Esophagus squamous epithelium (tissue), 5 donors: Measurements from ENCODE around the gene PDZD7. TPM values are rescaled to one million over a fixed set of nuclear protein-coding genes. Genes with fewer than 3 reads are reported as not detected.

ENCODE experiments used
- DNase-seq: peaks from one replicate; lab custom pipeline; 2025; lab: John Stamatoyannopoulos, UW
- H3K27ac ChIP-seq, 4 donors: fragments of 200-600 bp; sonication (generic); one replicate each; pipeline ENCODE4 v1.5.1; 2016 to 2019; ENCODE audit warnings: mild to moderate bottlenecking in 1 of 4
- H3K27me3 ChIP-seq, 4 donors: fragments of 200-600 bp; sonication (generic); 1 replicate in 3 of 4; 2 replicates in 1 of 4; pipeline versions ENCODE4 v1.5.1 to v1.6.0; 2017 to 2021; ENCODE audit warnings: antibody characterized with exemption in 1 of 4
- H3K36me3 ChIP-seq, 3 donors: fragments of 200-600 bp; sonication (generic); one replicate each; pipeline ENCODE4 v1.5.1; 2016 to 2019
- H3K4me1 ChIP-seq, 3 donors: fragments of 200-600 bp; sonication (generic); one replicate each; pipeline ENCODE4 v1.5.1; 2017 to 2019
- H3K4me3 ChIP-seq, 4 donors: fragments of 200-600 bp; sonication (generic); 1 replicate in 3 of 4; 2 replicates in 1 of 4; pipeline ENCODE4 v1.5.1; 2016 to 2019; ENCODE audit warnings: mild to moderate bottlenecking in 2 of 4, moderate library complexity in 1 of 4
- H3K9me3 ChIP-seq, 3 donors: fragments of 200-600 bp; sonication (generic); one replicate each; pipeline ENCODE4 v1.5.1; 2016 to 2019
- CTCF ChIP-seq, 6 experiments: fragments of 450-650 bp in 4 of 6; fragments of 200-600 bp in 2 of 6; sonication (generic) in 2 of 6; IDR thresholded peaks; one replicate each; pipeline ENCODE4 v1.5.1; 2016 to 2019; ENCODE audit warnings: antibody characterized with exemption in 6 of 6, mild to moderate bottlenecking in 4 of 6, moderate library complexity in 4 of 6
- POLR2A ChIP-seq, 4 donors: fragments of 450-650 bp; IDR thresholded peaks; one replicate each; pipeline ENCODE4 v1.6.1; 2017; ENCODE audit warnings: antibody characterized with exemption in 4 of 4, mild to moderate bottlenecking in 4 of 4, moderate library complexity in 3 of 4
- WGBS, 2 donors: methylation state at CpG; one replicate each; pipeline ENCODE4 v1.1.5; 2018; 5-methylcytosine and 5-hydroxymethylcytosine counted together
- intact Hi-C: fragments of 100-400 bp; cut with DNase I; formaldehyde crosslinking; loops from one replicate; pipeline ENCODE4 v1.15.0; 2022
- total RNA-seq, 4 donors: library from RNA; depleted of rRNA; stranded (reverse); fragments of >200 nt; gene quantifications; one replicate each; pipeline ENCODE4 v1.1.0, GENCODE V29; 2016
- donor health status: DM: yes; HTN: yes; CAD: no.

Gene PDZD7
- total RNA-seq, 4 donors from 2014 or later: 0.19 to 0.29 (median 0.26) TPM; not detected in 1

- no CpG with 5 or more reads among the region's 6 CpGs for WGBS, 2 donors
- TF ChIP-seq POLR2A (IDR thresholded peaks at IDR 0.05): no peak
- TF ChIP-seq CTCF (IDR thresholded peaks at IDR 0.05): no peak
- intact Hi-C loops: no loop called here
- Histone ChIP-seq H3K9me3 (no peaks in the 10 kb centered on the region), H3K4me1 (peaks cover 10 to 40% (median 15%) of the 10 kb centered on the region in 3 donors), H3K27me3 (no peaks in the 10 kb centered on the region), H3K27ac (no peak overlapping the region), H3K36me3 (peaks cover 13 to 40% (median 16%) of the 10 kb centered on the region in 3 donors), H3K4me3 (no peak overlapping the region)
- no peak for DNase-seq
Observed at GRCh38 chr10:100995181-100995580, 35.7 kb downstream of the PDZD7 start.

- Histone ChIP-seq H3K27ac (no peak overlapping the region), H3K36me3 (peaks cover 13 to 51% (median 25%) of the 10 kb centered on the region in 3 donors), H3K4me3 (no peak overlapping the region), H3K9me3 (no peaks in the 10 kb centered on the region), H3K27me3 (no peaks in the 10 kb centered on the region), H3K4me1 (peaks cover 10 to 44% (median 14%) of the 10 kb centered on the region in 3 donors)
- WGBS, 2 donors: 42 to 50% methylated on average over 10 of the region's 10 CpGs
- TF ChIP-seq POLR2A (IDR thresholded peaks at IDR 0.05) (no peak), CTCF (IDR thresholded peaks at IDR 0.05) (peak; percentile 19 to 71 (median 64))
- intact Hi-C loops: no loop called here
- DNase-seq: no peak
Observed at GRCh38 chr10:100993986-100994708, 36.8 kb downstream of the PDZD7 start.

- Histone ChIP-seq H3K4me1 (peaks cover 22 to 47% (median 22%) of the 10 kb centered on the region in 3 donors), H3K27ac (no peak overlapping the region), H3K9me3 (no peaks in the 10 kb centered on the region), H3K27me3 (no peaks in the 10 kb centered on the region), H3K36me3 (peaks cover 13 to 73% (median 26%) of the 10 kb centered on the region in 3 donors), H3K4me3 (no peak overlapping the region)
- intact Hi-C loops: no loop called here
- no peak for DNase-seq
- TF ChIP-seq CTCF (IDR thresholded peaks at IDR 0.05) (no peak), POLR2A (IDR thresholded peaks at IDR 0.05) (no peak)
- WGBS, 2 donors: 89 to 93% methylated on average over 14 to 18 of the region's 21 CpGs
Observed at GRCh38 chr10:100989088-100989487, 41.8 kb downstream of the PDZD7 start.

- peak overlapping the region; percentile 78 to 90 (median 86) for H3K4me3 ChIP-seq
- H3K27ac ChIP-seq: peak overlapping the region in 1 of 4 donors; percentile 89
- intact Hi-C loops: no loop called here
- peaks cover 22 to 47% (median 22%) of the 10 kb centered on the region in 3 donors for H3K4me1 ChIP-seq
- WGBS, 2 donors: 58 to 66% methylated on average over 2 to 4 of the region's 10 CpGs
- TF ChIP-seq POLR2A (IDR thresholded peaks at IDR 0.05) (no peak), CTCF (IDR thresholded peaks at IDR 0.05) (no peak)
- no peak for DNase-seq
- H3K9me3 ChIP-seq: no peaks in the 10 kb centered on the region
- H3K27me3 ChIP-seq: no peaks in the 10 kb centered on the region
- H3K36me3 ChIP-seq: peaks cover 18 to 73% (median 24%) of the 10 kb centered on the region in 3 donors
Observed at GRCh38 chr10:100988166-100988565, 42.8 kb downstream of the PDZD7 start.

GRCh38 chr10:100987685-100988049, 43.3 kb downstream of the PDZD7 start:
- TF ChIP-seq CTCF (IDR thresholded peaks at IDR 0.05): no peak
- TF ChIP-seq POLR2A (IDR thresholded peaks at IDR 0.05): no peak
- H3K27me3 ChIP-seq: no peaks in the 10 kb centered on the region
- 0 to 1% methylated on average over 15 of the region's 15 CpGs for WGBS, 2 donors
- no peaks in the 10 kb centered on the region for H3K9me3 ChIP-seq
- peak overlapping the region; percentile 78 to 90 (median 86) for H3K4me3 ChIP-seq
- intact Hi-C loops: no loop called here
- peaks cover 22 to 47% (median 22%) of the 10 kb centered on the region in 3 donors for H3K4me1 ChIP-seq
- no peak for DNase-seq
- H3K27ac ChIP-seq: peak overlapping the region; percentile 76 to 89 (median 82)
- H3K36me3 ChIP-seq: peaks cover 18 to 73% (median 19%) of the 10 kb centered on the region in 3 donors
